Left renal pelvis (tissue), 4 donors: ENCODE data around the gene CYP19A1. TPM values are rescaled to one million over a fixed set of nuclear protein-coding genes. Genes with fewer than 3 reads are reported as not detected.

Experiments
- DNase-seq, 4 donors: peaks; one replicate each; pipeline ENCODE4 v3.0.0-alpha.2; 2013; ENCODE audit warnings: low read depth in 4 of 4, low spot score in 3 of 4
- polyA plus RNA-seq, 4 donors: library from polyadenylated mRNA; unstranded; fragments of 120-200 nt; gene quantifications; one replicate each; pipeline ENCODE4 v1.2.1, GENCODE V29; 2013; ENCODE audit not compliant: insufficient read length in 4 of 4

Gene CYP19A1
- polyA plus RNA-seq, 4 donors = 0.66 TPM; not detected in 3

DNA sequence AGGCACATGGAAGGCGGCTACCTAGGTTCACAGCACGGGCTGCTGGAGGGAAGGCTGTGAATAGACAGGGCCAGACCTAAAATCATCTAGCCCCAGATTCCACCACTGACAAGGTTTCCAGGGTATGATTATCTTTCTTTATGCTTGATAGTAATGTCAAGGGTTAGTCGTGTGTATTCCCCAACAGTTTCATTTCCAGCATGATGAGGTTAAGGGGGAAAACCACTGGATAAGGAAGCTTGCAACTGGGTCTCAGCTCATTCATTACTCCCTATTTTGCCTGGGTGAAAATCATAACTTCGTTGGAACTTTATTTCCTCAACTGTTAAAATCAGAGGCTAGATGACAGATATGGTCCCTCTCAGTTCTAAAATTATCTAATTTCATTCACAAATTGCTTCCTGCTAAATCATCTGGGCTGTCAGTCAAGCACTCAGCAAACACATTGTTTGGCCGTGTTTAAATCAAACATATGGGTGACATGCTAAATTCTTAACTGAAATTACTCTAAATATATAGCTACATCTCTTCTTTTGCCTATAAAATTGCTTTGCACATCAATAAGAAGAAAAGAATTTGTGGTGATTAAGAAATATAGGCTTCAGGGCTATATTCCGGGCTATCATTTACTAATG, 111.7 kb downstream of the CYP19A1 start:
- DNase-seq = no peak

DNA sequence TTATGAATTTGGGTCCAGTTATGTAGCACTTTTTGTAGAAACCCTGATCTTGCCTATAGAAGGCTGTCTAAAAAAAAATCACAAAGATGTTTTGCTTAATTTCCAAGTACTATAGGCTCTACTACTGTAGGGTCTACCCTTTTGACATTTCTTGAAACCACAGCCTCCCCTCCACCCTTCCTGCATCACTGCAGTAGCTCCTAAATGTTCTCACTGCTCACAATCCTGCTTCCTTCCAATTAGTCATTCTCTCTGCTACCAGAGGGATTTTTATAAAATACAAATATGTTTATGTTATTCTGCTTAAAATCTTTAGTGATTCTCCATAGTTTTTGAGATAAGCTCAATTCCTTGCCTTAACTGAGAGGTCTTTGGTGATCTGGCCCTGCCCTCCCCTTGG, 114.0 kb downstream of the CYP19A1 start:
- no peak for DNase-seq

DNA sequence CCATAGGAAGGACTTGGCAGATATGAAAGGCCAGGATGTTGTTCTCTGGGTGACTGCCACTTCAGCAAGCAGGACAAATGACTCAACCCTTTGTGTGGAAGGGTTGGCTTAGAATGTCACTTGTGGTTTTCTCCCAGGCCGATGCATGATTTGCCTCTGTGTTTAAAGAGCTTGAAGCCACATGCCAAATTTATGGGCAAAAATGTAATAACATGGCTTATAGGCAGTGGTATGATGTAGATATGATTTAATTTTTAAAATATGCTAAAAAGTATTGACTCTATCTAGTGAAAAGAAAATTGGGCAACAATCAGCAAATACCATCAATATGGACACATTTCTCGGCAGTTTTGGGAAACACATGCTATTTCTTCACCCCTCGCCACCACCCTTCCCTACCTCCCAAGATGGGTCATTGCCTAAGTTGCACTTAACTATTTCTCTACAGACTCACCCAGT, 114.6 kb downstream of the CYP19A1 start:
- DNase-seq = no peak

DNA sequence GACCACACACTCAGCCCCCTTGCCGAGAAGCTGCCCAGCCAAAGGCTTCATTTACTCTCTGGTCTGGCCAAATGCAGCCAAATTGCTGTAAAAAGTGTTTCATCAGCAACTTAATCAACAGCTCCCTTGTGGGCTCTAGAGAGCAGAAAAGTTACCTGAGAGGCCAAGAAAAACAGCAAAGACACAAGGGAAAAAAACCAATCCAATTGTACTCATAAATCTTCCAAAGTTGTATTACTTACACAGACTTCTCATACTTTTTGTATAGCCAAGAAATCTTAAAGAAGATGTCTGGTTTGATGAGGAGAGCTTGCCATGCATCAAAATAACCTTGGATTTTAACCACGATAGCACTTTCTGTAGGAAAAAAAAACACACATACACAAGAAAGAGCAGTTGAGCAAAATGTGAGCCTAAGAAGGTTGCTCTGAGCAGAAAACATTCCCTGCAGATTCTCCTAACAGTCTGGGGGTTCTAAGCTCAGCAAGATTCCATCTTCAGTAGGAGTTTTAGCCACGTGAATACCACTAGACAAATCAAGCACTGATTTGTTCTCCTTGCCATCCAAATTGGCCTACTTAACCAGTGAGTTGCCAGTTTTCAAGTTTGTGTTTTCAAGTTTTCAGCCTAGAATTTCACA, 120.0 kb downstream of the CYP19A1 start:
- DNase-seq = no peak

DNA sequence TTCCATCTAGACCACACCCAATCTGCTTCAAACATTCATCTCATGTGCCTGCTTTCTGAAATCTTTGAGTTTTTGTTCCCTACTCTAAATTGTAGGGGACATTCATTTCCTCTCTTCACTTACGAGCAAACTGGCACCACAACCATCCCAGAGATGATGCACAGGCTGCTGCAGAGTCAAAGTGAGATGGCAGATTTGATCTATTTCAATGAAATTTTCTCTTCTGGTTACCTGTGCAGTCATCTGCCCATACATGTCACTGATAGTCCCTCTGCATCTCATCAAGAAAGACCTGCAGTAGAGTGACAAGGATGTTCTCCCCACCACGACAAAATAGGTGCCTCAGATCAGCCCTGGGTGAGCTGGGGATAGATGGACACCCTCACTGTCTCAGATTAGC, 125.5 kb downstream of the CYP19A1 start:
- no peak for DNase-seq

DNA sequence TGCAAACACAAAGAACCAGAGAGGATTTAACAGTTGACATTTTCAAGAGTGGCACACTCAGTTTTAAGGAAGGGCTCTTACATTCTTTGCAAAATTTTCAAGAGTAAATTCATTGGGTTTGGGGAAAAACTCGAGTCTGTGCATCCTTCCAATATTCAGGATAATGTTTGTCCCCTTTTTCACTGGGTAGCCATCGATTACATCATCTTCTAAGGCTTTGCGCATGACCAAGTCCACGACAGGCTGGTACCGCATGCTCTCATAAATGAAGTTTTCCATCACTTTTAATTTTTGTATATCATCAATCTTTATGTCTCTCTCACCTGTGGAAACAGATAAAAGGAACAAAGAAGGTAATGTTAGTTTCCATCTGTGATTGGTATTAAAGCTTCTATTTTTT, 126.2 kb downstream of the CYP19A1 start:
- DNase-seq = no peak

DNA sequence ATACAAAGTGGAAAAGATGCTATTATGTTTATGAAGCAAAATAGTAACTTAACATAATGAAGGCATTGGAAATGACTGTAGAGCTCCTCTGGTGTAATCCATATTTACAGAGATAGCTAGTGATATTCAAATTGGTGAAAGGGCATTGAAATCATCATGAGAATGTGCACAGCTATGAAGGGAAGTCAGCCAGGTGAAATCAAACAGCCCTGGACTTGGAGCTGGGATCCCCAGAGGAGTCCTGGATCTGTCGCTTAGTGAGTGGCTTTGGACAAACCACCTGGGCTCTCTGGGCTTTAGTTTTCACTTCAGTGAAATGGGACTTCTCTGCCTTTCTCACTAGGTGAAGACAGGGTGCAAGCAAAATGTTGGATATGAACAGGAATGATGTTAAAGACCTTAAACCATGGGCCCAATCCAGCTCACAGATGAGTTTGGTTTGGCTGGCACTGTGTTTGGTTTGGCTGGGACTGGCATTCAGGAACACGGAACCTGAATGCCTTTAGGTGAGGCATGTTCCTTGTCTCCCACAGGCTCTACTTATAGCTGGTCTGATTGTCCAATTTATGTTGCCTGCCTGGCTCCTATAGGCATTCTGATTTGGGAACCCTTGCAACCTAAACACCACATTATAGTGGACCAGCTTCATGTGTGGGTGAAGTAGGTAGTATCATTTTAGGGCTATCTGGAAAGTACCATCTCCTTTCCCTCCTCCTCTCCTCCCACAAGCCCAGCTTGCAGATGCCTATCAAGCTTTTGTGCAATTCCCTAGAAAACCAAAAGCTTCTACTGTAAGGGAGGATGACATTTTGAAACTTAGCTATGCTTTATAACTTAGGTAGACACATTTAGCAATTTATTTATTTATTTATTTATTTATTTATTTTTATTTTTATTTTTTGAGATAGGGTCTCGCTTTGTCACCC, 133.1 kb downstream of the CYP19A1 start:
- no peak for DNase-seq

DNA sequence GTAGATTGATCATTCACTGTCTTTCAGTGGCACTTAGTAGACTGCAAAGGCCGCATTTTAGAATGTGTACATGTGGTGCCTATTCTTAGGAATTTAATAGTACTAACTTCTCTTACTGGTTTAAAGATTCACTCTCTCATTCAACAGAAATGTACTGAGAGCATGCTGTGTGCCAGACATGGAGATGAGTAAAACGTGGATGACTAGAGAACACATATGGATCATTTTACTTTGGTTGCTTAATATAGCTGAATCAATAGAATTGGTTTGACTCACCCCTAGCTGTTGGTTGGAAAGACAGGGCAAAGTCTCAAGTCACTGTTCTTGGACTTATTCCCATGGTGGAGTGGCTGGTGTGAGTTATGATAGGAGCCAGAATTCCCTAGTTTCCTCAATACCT, 134.6 kb downstream of the CYP19A1 start:
- DNase-seq = no peak

DNA sequence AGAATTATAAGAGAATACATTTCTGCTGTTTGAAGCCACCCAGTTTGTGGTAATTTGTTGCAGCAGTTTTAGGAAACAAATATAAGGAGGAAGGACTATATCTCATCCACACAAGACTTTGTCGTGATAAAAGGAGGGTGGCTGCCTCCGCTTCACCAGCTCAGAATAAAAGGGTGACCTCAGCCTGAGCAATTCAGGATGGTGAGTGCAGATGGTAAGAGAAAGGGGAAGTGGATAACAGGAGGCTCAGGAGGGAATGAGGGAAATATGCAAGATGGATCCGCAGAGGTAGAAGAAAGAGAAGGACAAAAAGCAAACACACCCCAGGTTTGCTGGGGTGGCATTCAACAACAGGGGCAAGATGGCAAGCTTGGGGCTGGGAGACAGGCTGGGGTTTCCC, 135.6 kb downstream of the CYP19A1 start:
- DNase-seq = no peak

DNA sequence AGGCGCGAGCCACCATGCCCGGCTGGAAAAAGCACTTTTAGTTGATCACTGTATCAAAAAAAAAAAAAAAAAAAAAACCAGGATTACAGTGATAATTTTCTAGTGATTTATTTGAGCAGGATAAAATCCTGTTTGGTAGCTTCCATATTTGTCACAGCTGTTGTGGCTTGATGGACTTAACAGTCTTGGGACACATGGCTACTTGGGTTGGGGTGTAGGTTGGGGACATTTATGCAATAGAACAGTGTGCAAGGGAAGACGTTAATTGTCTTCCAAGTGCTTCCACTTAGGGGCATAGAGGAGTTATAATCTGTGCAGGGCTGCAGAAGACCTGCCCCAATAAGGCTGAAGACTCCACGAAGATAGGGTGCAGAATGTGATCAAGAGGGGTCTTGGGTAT, 136.8 kb downstream of the CYP19A1 start:
- DNase-seq = no peak

DNA sequence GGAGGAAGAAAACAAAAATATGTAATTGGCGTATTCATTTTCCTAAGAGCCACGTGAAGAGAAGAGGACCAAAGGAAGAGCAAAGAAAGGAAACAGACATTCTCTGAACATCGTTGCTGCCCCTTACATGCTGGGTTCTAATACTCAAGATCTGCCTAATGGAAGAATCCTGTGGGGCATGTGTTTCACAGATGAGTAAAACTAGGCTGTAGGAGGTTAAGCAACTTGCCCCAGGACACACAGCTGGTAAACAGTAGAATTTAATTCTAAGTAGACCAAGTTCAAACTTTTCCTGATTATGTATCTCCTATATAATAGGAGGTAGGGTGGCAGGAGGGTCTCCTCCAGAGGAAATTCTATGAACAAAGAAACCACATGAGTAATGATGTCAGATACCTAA, 137.6 kb downstream of the CYP19A1 start:
- DNase-seq = no peak

DNA sequence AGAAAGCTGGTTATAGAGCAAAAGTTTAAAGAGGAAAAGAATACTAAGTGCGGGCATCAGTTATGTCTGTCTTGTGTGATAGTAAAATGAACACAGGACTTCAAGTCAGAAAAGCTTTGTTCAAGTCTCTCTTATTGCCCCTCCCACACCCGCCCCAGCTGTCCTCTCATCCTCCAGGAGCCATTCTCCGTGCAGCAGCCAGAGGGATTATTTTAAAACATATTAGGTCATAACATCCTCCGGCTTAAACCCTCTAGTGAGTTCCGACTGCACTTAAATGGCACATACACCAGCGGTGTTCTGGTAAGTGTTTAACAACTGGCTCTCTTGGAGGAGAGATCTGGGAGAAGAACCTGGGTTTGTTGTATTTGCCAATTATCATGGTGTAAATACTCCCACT, 138.9 kb downstream of the CYP19A1 start:
- no peak for DNase-seq

DNA sequence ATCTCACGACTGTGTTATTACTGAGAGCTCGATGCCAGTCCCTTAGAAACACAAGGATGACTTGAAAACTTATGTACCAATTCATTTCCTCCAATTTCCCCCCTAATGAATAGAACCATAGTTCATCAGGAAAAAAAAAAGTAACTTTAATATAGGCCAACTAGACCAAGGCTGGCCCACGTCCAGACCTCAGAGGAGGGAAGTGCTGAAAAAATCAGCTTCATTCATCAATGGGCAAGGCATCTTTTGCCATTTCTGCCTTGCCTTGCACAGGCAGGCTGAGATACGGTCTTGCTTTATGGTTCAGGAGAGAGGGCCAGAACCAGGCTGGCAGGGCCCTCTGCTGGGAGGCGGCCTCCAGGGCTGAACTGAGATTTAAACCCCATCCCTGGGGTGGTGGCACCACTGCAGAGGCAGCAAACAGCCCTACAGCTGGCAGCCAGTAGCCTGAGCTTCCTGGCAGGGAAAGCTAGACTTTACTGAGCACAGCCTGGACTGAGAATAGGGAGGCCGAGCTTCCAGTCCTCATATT, 139.6 kb downstream of the CYP19A1 start:
- no peak for DNase-seq

DNA sequence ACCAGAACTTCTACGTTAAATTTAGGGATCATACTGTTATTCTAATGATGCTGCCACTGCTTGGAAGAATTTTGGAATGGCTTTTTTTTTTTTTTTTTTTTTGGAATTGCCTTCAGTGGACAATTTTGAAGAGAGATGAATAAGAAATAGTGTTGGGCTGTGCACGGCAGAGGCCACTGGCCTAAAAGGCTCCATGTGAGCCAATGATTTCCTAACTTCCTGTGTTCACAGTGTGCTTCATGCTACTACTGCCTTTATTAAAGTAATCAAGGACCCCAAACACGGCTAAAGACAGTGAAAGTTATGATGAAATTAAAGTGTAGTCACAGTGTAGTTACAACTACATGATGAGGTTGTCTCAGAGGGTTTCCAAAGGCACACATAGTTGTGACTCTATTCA, 142.9 kb downstream of the CYP19A1 start:
- no peak for DNase-seq

DNA sequence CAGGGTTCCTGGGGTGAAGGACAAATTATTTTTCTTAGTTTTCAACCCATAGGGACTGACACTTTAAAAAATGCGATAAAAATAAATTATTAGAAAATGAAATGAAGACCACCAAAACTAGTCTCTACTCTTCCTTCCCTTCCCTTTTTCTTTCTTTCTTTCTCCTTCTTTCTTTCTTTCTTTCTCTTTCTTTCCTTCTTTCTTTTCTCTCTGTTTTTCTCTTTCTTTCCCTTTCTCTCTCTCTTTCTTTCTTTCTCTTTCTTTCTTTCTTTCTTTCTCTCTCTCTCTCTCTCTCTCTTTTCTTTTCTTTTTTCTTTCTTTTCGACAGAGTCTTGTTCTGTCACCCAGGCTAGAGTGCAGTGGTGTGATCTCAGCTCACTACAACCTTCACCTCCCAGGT, 144.4 kb downstream of the CYP19A1 start:
- DNase-seq = no peak

DNA sequence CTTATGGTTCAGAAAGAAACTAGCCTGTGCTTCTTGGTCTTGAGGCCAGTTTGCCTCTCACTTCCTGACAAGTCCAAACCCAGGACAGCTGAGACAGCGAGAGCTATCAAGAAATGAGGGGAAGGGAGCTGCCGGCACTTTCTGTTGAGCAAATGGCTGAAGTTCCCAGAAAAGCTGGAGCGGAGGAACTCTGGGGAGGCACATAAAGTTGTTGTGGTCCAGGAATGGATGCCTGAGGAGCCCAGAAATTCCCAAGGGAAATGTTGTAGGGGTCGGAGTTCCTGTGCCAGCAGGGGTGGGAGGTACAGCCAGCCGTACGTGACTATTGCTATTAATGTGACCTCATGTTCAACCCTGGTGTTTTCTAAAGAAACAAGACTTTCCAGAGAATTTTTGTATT, 144.9 kb downstream of the CYP19A1 start:
- DNase-seq = no peak

DNA sequence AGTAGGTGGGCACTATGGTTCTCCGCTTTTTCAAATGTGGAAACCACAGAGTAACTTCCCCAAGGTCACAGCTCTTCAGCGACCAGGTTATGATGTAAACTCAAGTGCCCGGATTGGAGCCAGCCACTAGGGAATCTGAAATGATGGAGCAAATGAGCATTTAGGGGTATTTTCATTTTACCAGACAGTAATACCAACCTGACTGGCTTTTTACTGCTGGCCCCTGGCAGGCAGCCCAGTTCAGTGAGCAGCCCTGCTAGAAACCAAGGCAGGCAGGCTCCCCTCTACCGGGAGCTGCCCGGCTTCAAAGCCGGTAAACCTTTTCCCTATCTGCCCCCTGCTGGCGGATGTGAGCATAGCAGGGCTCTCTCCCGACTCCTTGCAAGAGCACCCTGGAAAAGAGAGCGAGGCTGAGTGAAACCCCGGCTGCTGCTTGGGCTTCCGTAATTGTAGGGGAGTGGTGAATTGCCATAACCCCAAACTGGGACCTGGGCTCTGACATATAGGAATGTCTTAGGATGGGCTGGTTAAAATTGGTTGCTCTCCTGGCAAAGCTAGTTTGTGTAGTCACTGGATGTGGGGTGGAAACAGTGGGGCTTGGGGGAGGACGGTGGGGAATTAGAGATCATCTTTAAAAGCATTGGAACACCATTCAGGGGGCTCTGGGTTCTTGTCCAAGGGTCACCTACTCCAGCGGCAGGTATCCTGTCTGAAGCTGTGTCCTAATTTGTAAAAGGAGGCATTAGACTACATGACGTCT, 145.7 kb downstream of the CYP19A1 start:
- peak; percentile 33 to 73 (median 64) for DNase-seq

DNA sequence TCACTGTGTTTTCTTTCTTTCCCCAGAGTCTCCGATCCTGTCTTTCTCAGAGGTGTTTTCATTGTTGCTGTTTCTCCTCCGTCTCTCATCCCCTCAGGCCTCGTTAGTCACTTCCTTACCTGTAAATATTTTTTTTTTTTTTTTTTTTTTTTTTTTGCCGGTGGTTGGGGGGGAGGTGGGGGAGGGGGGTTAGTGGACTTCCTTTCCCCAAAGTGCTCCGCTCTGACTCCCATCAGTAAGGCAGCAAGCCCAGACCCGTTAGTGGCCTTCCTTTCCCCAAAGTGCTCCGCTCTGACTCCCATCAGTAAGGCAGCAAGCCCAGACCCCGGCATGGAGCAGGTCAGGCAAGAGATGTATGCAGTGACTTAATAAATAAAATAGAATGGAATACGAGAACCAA, 146.6 kb downstream of the CYP19A1 start:
- DNase-seq = no peak

DNA sequence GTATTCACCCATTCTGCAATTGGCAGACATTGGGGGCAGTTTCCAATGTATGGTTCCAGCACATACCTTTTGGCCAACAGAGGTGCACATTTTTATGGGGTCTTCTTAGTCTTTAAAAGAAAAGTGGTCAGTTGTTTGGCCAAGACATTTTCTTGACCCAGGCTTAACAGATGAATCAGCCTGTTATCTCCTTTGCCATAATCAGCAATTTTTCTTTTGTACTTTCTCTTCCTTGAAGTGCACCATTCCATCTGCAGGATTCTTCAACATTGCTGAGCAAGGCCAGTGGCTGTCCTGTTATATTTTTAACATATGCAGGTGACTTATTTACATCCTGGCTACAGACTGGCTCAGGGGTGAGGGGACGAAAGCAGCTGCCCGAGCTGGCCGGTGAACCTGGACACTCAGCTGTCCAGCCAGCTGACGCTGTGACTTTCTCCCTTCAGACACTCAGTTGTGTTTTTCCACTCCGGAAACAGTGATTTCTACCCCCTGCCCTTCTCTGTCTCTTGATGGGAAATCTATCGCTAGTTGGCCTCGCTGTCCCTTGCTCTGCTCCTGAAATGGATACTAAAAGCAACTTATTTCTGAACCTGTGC, 147.2 kb downstream of the CYP19A1 start:
- no peak for DNase-seq

DNA sequence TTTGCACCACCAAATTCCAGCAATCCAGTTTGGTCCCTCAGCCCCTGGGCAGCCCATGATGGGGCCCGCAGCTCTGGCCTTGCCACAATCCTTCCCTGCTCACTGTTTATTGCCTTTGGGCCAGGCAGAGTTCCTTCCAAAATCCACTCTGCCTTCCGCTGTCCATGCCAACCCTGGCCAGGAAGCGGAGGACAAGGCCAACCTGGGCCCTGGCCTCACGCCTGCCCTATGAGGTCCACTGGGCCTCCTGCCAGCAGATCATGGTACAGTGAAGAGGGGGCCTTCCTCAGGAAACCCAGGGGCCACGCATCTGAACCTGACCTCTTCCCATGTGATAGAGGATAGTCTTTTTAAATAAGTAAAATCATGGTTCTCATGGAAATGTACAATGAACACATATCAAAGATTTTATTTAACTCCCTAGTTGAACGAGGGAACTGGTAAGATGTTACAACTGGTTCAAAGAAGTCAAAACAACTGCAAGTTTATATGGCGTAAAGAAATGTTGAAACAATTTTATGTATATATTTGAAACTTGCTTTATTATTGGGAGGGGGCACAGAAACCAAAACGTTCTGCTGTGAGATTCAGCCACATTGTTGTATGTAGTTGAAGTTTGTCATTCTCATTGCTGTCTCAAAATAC, 147.8 kb downstream of the CYP19A1 start:
- DNase-seq = no peak
